Gastroesophageal sphincter (tissue), 3 donors: ENCODE results near the gene KCNMA1.

Source experiments
- EP300 ChIP-seq: sonication (generic); formaldehyde crosslinking; IDR thresholded peaks from one replicate; pipeline ENCODE4 v1.6.1; 2017; ENCODE audit warnings: antibody characterized with exemption, mild to moderate bottlenecking
- POLR2A ChIP-seq, 2 donors: fragments of 450-650 bp; IDR thresholded peaks; one replicate each; pipeline ENCODE4 v1.6.1; 2017; ENCODE audit warnings: antibody characterized with exemption in 2 of 2, mild to moderate bottlenecking in 2 of 2, moderate library complexity in 1 of 2
- POLR2AphosphoS5 ChIP-seq: sonication (generic); formaldehyde crosslinking; IDR thresholded peaks from one replicate; pipeline ENCODE4 v1.6.1; 2017; ENCODE audit warnings: antibody characterized with exemption
- TF ChIP-seq, protein P1 (sequence below), 4 experiments: fragments of 200-600 bp in 2 of 4; fragments of 450-650 bp in 2 of 4; sonication (generic) in 1 of 4; IDR thresholded peaks; one replicate each; pipeline ENCODE4 v1.5.1; 2017 to 2019; ENCODE audit warnings: antibody characterized with exemption in 4 of 4, mild to moderate bottlenecking in 2 of 4, moderate library complexity in 2 of 4

DNA sequence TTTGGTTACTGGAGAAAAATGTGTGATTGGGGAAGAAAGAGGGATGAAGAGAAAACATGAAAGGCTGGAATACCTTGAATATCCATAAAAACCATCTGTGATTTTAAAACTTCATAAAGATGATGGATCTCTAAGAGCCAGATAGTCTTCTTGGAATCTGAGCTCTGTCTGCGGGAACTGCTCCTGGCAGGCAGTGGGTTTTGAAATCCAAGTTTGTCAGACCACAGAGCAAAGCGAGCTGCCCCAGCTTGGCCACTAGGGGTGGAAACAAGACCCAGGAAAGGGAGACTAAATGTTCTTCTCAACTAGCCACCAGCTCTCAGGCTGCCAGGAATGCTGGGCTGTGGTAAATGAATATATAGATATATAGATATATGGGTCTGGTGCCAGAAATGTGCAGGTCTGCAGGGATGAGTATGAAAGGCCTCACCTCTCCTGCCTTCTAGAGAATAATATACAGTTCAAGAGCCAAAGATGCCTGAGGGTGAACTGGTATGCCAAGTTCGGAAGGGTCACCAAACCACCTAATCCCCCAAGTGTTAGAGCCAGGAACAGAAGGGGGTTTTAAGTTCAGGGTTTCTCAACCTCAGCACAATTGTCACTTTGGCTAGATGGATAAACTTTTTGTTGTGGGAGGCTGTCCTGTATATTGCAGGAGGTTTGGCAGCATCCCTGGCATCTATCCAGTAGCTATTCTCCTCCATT, 208.8 kb downstream of the KCNMA1 start:
- TF ChIP-seq POLR2A (IDR thresholded peaks at IDR 0.05) (no peak), POLR2AphosphoS5 (peak; percentile 53), EP300 (no peak)
- TF ChIP-seq, protein P1, sequence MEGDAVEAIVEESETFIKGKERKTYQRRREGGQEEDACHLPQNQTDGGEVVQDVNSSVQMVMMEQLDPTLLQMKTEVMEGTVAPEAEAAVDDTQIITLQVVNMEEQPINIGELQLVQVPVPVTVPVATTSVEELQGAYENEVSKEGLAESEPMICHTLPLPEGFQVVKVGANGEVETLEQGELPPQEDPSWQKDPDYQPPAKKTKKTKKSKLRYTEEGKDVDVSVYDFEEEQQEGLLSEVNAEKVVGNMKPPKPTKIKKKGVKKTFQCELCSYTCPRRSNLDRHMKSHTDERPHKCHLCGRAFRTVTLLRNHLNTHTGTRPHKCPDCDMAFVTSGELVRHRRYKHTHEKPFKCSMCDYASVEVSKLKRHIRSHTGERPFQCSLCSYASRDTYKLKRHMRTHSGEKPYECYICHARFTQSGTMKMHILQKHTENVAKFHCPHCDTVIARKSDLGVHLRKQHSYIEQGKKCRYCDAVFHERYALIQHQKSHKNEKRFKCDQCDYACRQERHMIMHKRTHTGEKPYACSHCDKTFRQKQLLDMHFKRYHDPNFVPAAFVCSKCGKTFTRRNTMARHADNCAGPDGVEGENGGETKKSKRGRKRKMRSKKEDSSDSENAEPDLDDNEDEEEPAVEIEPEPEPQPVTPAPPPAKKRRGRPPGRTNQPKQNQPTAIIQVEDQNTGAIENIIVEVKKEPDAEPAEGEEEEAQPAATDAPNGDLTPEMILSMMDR (IDR thresholded peaks at IDR 0.05) = peak; percentile 7 to 76 (median 42)
